Measurements from ENCODE around the gene TMEM229A. TPM values are rescaled to one million over a fixed set of nuclear protein-coding genes. Genes with fewer than 3 reads are reported as not detected.

TMEM229A gene
- total and polyA plus RNA-seq, 2 of the 8 experiments (the other 6 are each of a cell fraction or from before 2014, with no cell fraction given): 0.33 to 0.54 TPM

DNA sequence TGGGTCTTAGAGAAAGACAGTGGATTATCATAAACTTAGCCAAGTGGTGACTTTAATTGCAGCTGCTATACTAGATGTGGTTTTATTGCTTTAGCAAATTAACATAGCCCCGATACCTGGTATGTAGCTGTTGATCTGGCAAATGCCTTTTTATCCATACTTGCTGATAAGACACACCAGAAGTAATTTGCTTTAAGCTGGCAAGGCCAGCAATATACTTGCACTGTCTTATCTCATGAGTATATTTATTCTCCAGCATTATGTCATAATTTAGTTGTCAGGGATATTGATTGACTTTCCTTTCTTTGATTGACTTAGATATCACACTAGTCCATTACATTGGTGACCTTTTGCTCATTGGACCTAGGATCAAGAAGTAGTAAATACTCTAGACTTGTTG, 12.8 kb downstream of the TMEM229A start (continued):
- TF ChIP-seq, protein P1, sequence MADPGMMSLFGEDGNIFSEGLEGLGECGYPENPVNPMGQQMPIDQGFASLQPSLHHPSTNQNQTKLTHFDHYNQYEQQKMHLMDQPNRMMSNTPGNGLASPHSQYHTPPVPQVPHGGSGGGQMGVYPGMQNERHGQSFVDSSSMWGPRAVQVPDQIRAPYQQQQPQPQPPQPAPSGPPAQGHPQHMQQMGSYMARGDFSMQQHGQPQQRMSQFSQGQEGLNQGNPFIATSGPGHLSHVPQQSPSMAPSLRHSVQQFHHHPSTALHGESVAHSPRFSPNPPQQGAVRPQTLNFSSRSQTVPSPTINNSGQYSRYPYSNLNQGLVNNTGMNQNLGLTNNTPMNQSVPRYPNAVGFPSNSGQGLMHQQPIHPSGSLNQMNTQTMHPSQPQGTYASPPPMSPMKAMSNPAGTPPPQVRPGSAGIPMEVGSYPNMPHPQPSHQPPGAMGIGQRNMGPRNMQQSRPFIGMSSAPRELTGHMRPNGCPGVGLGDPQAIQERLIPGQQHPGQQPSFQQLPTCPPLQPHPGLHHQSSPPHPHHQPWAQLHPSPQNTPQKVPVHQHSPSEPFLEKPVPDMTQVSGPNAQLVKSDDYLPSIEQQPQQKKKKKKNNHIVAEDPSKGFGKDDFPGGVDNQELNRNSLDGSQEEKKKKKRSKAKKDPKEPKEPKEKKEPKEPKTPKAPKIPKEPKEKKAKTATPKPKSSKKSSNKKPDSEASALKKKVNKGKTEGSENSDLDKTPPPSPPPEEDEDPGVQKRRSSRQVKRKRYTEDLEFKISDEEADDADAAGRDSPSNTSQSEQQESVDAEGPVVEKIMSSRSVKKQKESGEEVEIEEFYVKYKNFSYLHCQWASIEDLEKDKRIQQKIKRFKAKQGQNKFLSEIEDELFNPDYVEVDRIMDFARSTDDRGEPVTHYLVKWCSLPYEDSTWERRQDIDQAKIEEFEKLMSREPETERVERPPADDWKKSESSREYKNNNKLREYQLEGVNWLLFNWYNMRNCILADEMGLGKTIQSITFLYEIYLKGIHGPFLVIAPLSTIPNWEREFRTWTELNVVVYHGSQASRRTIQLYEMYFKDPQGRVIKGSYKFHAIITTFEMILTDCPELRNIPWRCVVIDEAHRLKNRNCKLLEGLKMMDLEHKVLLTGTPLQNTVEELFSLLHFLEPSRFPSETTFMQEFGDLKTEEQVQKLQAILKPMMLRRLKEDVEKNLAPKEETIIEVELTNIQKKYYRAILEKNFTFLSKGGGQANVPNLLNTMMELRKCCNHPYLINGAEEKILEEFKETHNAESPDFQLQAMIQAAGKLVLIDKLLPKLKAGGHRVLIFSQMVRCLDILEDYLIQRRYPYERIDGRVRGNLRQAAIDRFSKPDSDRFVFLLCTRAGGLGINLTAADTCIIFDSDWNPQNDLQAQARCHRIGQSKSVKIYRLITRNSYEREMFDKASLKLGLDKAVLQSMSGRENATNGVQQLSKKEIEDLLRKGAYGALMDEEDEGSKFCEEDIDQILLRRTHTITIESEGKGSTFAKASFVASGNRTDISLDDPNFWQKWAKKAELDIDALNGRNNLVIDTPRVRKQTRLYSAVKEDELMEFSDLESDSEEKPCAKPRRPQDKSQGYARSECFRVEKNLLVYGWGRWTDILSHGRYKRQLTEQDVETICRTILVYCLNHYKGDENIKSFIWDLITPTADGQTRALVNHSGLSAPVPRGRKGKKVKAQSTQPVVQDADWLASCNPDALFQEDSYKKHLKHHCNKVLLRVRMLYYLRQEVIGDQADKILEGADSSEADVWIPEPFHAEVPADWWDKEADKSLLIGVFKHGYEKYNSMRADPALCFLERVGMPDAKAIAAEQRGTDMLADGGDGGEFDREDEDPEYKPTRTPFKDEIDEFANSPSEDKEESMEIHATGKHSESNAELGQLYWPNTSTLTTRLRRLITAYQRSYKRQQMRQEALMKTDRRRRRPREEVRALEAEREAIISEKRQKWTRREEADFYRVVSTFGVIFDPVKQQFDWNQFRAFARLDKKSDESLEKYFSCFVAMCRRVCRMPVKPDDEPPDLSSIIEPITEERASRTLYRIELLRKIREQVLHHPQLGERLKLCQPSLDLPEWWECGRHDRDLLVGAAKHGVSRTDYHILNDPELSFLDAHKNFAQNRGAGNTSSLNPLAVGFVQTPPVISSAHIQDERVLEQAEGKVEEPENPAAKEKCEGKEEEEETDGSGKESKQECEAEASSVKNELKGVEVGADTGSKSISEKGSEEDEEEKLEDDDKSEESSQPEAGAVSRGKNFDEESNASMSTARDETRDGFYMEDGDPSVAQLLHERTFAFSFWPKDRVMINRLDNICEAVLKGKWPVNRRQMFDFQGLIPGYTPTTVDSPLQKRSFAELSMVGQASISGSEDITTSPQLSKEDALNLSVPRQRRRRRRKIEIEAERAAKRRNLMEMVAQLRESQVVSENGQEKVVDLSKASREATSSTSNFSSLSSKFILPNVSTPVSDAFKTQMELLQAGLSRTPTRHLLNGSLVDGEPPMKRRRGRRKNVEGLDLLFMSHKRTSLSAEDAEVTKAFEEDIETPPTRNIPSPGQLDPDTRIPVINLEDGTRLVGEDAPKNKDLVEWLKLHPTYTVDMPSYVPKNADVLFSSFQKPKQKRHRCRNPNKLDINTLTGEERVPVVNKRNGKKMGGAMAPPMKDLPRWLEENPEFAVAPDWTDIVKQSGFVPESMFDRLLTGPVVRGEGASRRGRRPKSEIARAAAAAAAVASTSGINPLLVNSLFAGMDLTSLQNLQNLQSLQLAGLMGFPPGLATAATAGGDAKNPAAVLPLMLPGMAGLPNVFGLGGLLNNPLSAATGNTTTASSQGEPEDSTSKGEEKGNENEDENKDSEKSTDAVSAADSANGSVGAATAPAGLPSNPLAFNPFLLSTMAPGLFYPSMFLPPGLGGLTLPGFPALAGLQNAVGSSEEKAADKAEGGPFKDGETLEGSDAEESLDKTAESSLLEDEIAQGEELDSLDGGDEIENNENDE (IDR thresholded peaks at IDR 0.05; ENCODE audit: insufficient replicate concordance, low read length): no peak
- TF ChIP-seq JUND (IDR thresholded peaks at IDR 0.05; ENCODE audit: low read length) (no peak), SIRT6 (IDR thresholded peaks at IDR 0.05; ENCODE audit: low read length) (no peak), NRF1 (IDR thresholded peaks at IDR 0.05; ENCODE audit: low read depth, low read length) (no peak), KDM1A (IDR thresholded peaks at IDR 0.05; ENCODE audit: borderline replicate concordance, low read length) (no peak), ATF3 (IDR thresholded peaks at IDR 0.05; ENCODE audit: insufficient read depth, low read depth, low read length) (no peak), KDM5A (IDR thresholded peaks at IDR 0.05; ENCODE audit: low read length) (no peak), RAD21 (IDR thresholded peaks at IDR 0.05 in 1 of 2, conservative IDR thresholded peaks at IDR 0.05 in 1 of 2; ENCODE audit: low read depth in 2 of 2, low read length in 2 of 2) (no peak), GTF2F1 (IDR thresholded peaks at IDR 0.05; ENCODE audit: borderline replicate concordance, low read depth, low read length) (no peak), ASH2L (IDR thresholded peaks at IDR 0.05; ENCODE audit: low read length) (no peak), SUZ12 (IDR thresholded peaks at IDR 0.05; ENCODE audit: low read length) (no peak)
